Neural cell (in vitro differentiated cells): ENCODE results near the gene SFMBT1. TPM values are rescaled to one million over a fixed set of nuclear protein-coding genes. Genes with fewer than 3 reads are reported as not detected.
"Not testable (repeated sequence)": the region's sequence is repeated elsewhere in the genome, so short reads cannot be mapped to it uniquely, and the experiment has no call there.

Source experiments
- H2AFZ ChIP-seq: fragments of 200-600, 300-800 bp; sonication (generic), shearing (Covaris generic); 2 replicates; pipeline ENCODE4 v1.6.0; 2014; ENCODE audit warnings: low read depth, mild to moderate bottlenecking, antibody characterized with exemption, low read length, moderate library complexity
- H3F3A ChIP-seq: fragments of 200-600 bp; shearing (Covaris generic); 2 replicates; pipeline ENCODE4 v1.6.1; 2016; ENCODE audit warnings: mild to moderate bottlenecking, moderate library complexity, mixed read lengths, antibody characterized with exemption, low read length; ENCODE audit not compliant: insufficient read depth, poor library complexity, severe bottlenecking
- H3K27ac ChIP-seq: fragments of 200-600, 300-800 bp; sonication (generic), shearing (Covaris generic); 2 replicates; pipeline ENCODE4 v1.5.1; 2014; ENCODE audit warnings: mild to moderate bottlenecking, low read length, moderate library complexity
- H3K27me3 ChIP-seq: fragments of 300-800, 200-600 bp; sonication (generic), shearing (Covaris generic); 2 replicates; pipeline ENCODE4 v1.6.0; 2014; ENCODE audit warnings: mild to moderate bottlenecking, low read depth, low read length, moderate library complexity; ENCODE audit not compliant: insufficient read depth
- H3K36me3 ChIP-seq: fragments of 300-800, 200-600 bp; sonication (generic), shearing (Covaris generic); 2 replicates; pipeline ENCODE4 v1.5.1; 2014; ENCODE audit warnings: mild to moderate bottlenecking, antibody characterized with exemption, low read length, moderate library complexity; ENCODE audit not compliant: insufficient read depth
- H3K4me2 ChIP-seq: fragments of 300-800, 200-600 bp; sonication (generic), shearing (Covaris generic); 2 replicates; pipeline ENCODE4 v1.6.0; 2014; ENCODE audit warnings: mild to moderate bottlenecking, low read length
- H3K4me3 ChIP-seq: fragments of 300-800, 200-600 bp; sonication (generic), shearing (Covaris generic); 2 replicates; pipeline ENCODE4 v1.5.1; 2014; ENCODE audit warnings: mild to moderate bottlenecking, low read length, moderate library complexity
- H3K79me2 ChIP-seq: fragments of 200-600 bp; shearing (Covaris generic); replicated peaks from 2 replicates; pipeline ENCODE4 v1.6.0; 2014; ENCODE audit warnings: mild to moderate bottlenecking, low read length, moderate library complexity; ENCODE audit not compliant: insufficient read depth
- H3K9ac ChIP-seq: fragments of 300-800, 200-600 bp; sonication (generic), shearing (Covaris generic); 2 replicates; pipeline ENCODE4 v1.6.1; 2016; ENCODE audit warnings: mild to moderate bottlenecking, low read length, mixed read lengths
- H3K9me2 ChIP-seq: fragments of 200-600 bp; shearing (Covaris generic); 2 replicates; pipeline ENCODE4 v1.6.1; 2016; ENCODE audit warnings: mild to moderate bottlenecking, low read length, mixed read lengths; ENCODE audit not compliant: insufficient read depth
- H3K9me3 ChIP-seq: fragments of 200-600, 300-800 bp; sonication (generic), shearing (Covaris generic); 2 replicates; pipeline ENCODE4 v1.6.1; 2016; ENCODE audit warnings: mild to moderate bottlenecking, mixed run types, low read length, moderate library complexity, mixed read lengths
- H4K20me1 ChIP-seq: fragments of 200-600 bp; shearing (Covaris generic); 2 replicates; pipeline ENCODE4 v1.6.1; 2016; ENCODE audit warnings: mild to moderate bottlenecking, mixed run types; ENCODE audit not compliant: insufficient read depth
- CTCF ChIP-seq: fragments of 450-650 bp; IDR thresholded peaks from 2 replicates; pipeline ENCODE4 v1.5.1; 2014; ENCODE audit warnings: antibody characterized with exemption, mild to moderate bottlenecking, moderate library complexity; ENCODE audit not compliant: poor library complexity, severe bottlenecking
- EP300 ChIP-seq: fragments of 450-650 bp; conservative IDR thresholded peaks from 2 replicates; pipeline ENCODE4 v1.6.1; 2014; ENCODE audit warnings: antibody characterized with exemption, mild to moderate bottlenecking, moderate library complexity; ENCODE audit not compliant: poor library complexity, severe bottlenecking
- EZH2 ChIP-seq: fragments of 200-600, 300-800 bp; shearing (Covaris generic), sonication (generic); IDR thresholded peaks from 2 replicates; pipeline ENCODE4 v1.6.1; 2014; ENCODE audit warnings: antibody characterized with exemption, low read length, borderline replicate concordance, mild to moderate bottlenecking; ENCODE audit not compliant: insufficient read depth, poor library complexity, severe bottlenecking
- MXI1 ChIP-seq: fragments of 450-650 bp; conservative IDR thresholded peaks from 2 replicates; pipeline ENCODE4 v1.6.1; 2014; ENCODE audit warnings: antibody characterized with exemption, mild to moderate bottlenecking; ENCODE audit not compliant: poor library complexity, severe bottlenecking
- POLR2AphosphoS5 ChIP-seq: IDR thresholded peaks from 2 replicates; pipeline ENCODE4 v1.6.1; 2012
- RAD21 ChIP-seq: fragments of 450-650 bp; conservative IDR thresholded peaks from 2 replicates; pipeline ENCODE4 v1.6.1; 2014; ENCODE audit warnings: antibody characterized with exemption, mild to moderate bottlenecking, moderate library complexity
- REST ChIP-seq: IDR thresholded peaks from 2 replicates; pipeline ENCODE4 v1.6.1; 2012; ENCODE audit warnings: borderline replicate concordance
- SMC3 ChIP-seq: fragments of 450-650 bp; conservative IDR thresholded peaks from 2 replicates; pipeline ENCODE4 v1.6.1; 2014; ENCODE audit warnings: antibody characterized with exemption, mild to moderate bottlenecking, moderate library complexity; ENCODE audit not compliant: poor library complexity
- TAF1 ChIP-seq: IDR thresholded peaks from 2 replicates; pipeline ENCODE4 v1.6.1; 2012; ENCODE audit warnings: low read depth
- polyA plus RNA-seq: library from polyadenylated mRNA; depleted of rRNA; stranded (reverse); fragments of >200 nt; gene quantifications from 2 replicates; pipeline ENCODE4 v1.2.3, GENCODE V29; 2014

Gene SFMBT1
- polyA plus RNA-seq, 1 donor from 2014 or later = 17.3 TPM

- no peak overlapping the region for H3K4me2 ChIP-seq
- H3K9me2 ChIP-seq = no peaks in the 10 kb centered on the region
- no peaks in the 10 kb centered on the region for H4K20me1 ChIP-seq
- no peak overlapping the region for H3K27ac ChIP-seq
- peaks cover 43% of the 10 kb centered on the region for H3K79me2 ChIP-seq
- H3K9ac ChIP-seq = no peak overlapping the region
- no peak overlapping the region for H2AFZ ChIP-seq
- TF ChIP-seq SMC3 = no peak
- no peak for TF ChIP-seq TAF1
- no peak for TF ChIP-seq EP300
- no peak for TF ChIP-seq RAD21
- TF ChIP-seq MXI1 = no peak
- no peak for TF ChIP-seq POLR2AphosphoS5
- TF ChIP-seq REST = no peak
- H3F3A ChIP-seq = no peaks in the 10 kb centered on the region
- H3K36me3 ChIP-seq = no peaks in the 10 kb centered on the region
- no peak overlapping the region for H3K4me3 ChIP-seq
- H3K9me3 ChIP-seq = no peaks in the 10 kb centered on the region
- H3K27me3 ChIP-seq = no peaks in the 10 kb centered on the region
These were observed 7.0 kb downstream of the SFMBT1 start for GRCh38 chr3:53038679-53039375.

GRCh38 chr3:53035825-53036619 is 9.9 kb downstream of the SFMBT1 start:
- H4K20me1 ChIP-seq = no peaks in the 10 kb centered on the region
- H3K27me3 ChIP-seq = no peaks in the 10 kb centered on the region
- no peaks in the 10 kb centered on the region for H3F3A ChIP-seq
- no peak overlapping the region for H3K4me3 ChIP-seq
- H3K27ac ChIP-seq = no peak overlapping the region
- H3K9me3 ChIP-seq = no peaks in the 10 kb centered on the region
- no peak overlapping the region for H3K4me2 ChIP-seq
- no peak overlapping the region for H3K9ac ChIP-seq
- H3K79me2 ChIP-seq = peaks cover 25% of the 10 kb centered on the region
- no peak for TF ChIP-seq TAF1
- TF ChIP-seq RAD21 = no peak
- TF ChIP-seq SMC3 = no peak
- no peak for TF ChIP-seq POLR2AphosphoS5
- TF ChIP-seq MXI1 = no peak
- TF ChIP-seq CTCF = no peak
- TF ChIP-seq EZH2 = no peak
- TF ChIP-seq REST = no peak
- TF ChIP-seq EP300 = no peak
- no peaks in the 10 kb centered on the region for H3K9me2 ChIP-seq
- no peaks in the 10 kb centered on the region for H3K36me3 ChIP-seq
- no peak overlapping the region for H2AFZ ChIP-seq

GRCh38 chr3:53035018-53035417 is 10.9 kb downstream of the SFMBT1 start:
- not testable (repeated sequence) for H3K4me2 ChIP-seq, H3K9me3 ChIP-seq, H3F3A ChIP-seq, H3K9me2 ChIP-seq, H4K20me1 ChIP-seq, H3K9ac ChIP-seq, H3K27ac ChIP-seq, H3K27me3 ChIP-seq, H3K36me3 ChIP-seq, H2AFZ ChIP-seq, H3K4me3 ChIP-seq
- peaks cover 18% of the 10 kb centered on the region for H3K79me2 ChIP-seq
